Vagina (tissue), 2 donors: ENCODE results near the gene HEATR1. TPM values are rescaled to one million over a fixed set of nuclear protein-coding genes. Genes with fewer than 3 reads are reported as not detected.

Experiments used
- DNase-seq, 2 donors: peaks; one replicate each; pipeline ENCODE4 v3.0.0-alpha.2; 2017; ENCODE audit errors: extremely low spot score in 2 of 2
- H3K27ac ChIP-seq: fragments of 200-600 bp; sonication (generic); one replicate; pipeline ENCODE4 v1.5.1; 2019
- H3K27me3 ChIP-seq: fragments of 200-600 bp; sonication (generic); one replicate; pipeline ENCODE4 v1.5.1; 2019
- H3K36me3 ChIP-seq, 2 donors: fragments of 200-600 bp; sonication (generic); one replicate each; pipeline ENCODE4 v1.5.1; 2017 to 2019
- H3K4me1 ChIP-seq: fragments of 200-600 bp; sonication (generic); one replicate; pipeline ENCODE4 v1.5.1; 2019
- H3K4me3 ChIP-seq, 2 donors: fragments of 200-600 bp; sonication (generic); 1 replicate in 1 of 2; 2 replicates in 1 of 2; pipeline ENCODE4 v1.5.1; 2016 to 2019
- H3K9me3 ChIP-seq: fragments of 200-600 bp; sonication (generic); one replicate; pipeline ENCODE4 v1.5.1; 2019
- POLR2A ChIP-seq, 2 donors: fragments of 450-650 bp; IDR thresholded peaks; one replicate each; pipeline ENCODE4 v1.6.1; 2017; ENCODE audit warnings: antibody characterized with exemption in 2 of 2, mild to moderate bottlenecking in 2 of 2, moderate library complexity in 2 of 2
- POLR2AphosphoS5 ChIP-seq, 2 donors: sonication (generic); formaldehyde crosslinking; IDR thresholded peaks; one replicate each; pipeline ENCODE4 v1.9.0; 2017; ENCODE audit warnings: antibody characterized with exemption in 2 of 2, mild to moderate bottlenecking in 2 of 2, low read depth in 1 of 2; ENCODE audit not compliant: insufficient read depth in 1 of 2
- intact Hi-C: fragments of 100-400 bp; cut with DNase I; formaldehyde crosslinking; loops from one replicate; pipeline ENCODE4 v1.15.1; 2023
- total RNA-seq: library from RNA; depleted of rRNA; stranded (reverse); fragments of >200 nt; gene quantifications from one replicate; pipeline ENCODE4 v1.2.3, GENCODE V29; 2016
- TF ChIP-seq, protein P1 (sequence below), 3 experiments: fragments of 450-650 bp in 2 of 3; fragments of 200-600 bp in 1 of 3; sonication (generic) in 1 of 3; IDR thresholded peaks; one replicate each; pipeline ENCODE4 v1.5.1; 2017 to 2019; ENCODE audit warnings: antibody characterized with exemption in 3 of 3, mild to moderate bottlenecking in 2 of 3, moderate library complexity in 2 of 3

The HEATR1 gene
- 24.1 TPM for total RNA-seq

DNA sequence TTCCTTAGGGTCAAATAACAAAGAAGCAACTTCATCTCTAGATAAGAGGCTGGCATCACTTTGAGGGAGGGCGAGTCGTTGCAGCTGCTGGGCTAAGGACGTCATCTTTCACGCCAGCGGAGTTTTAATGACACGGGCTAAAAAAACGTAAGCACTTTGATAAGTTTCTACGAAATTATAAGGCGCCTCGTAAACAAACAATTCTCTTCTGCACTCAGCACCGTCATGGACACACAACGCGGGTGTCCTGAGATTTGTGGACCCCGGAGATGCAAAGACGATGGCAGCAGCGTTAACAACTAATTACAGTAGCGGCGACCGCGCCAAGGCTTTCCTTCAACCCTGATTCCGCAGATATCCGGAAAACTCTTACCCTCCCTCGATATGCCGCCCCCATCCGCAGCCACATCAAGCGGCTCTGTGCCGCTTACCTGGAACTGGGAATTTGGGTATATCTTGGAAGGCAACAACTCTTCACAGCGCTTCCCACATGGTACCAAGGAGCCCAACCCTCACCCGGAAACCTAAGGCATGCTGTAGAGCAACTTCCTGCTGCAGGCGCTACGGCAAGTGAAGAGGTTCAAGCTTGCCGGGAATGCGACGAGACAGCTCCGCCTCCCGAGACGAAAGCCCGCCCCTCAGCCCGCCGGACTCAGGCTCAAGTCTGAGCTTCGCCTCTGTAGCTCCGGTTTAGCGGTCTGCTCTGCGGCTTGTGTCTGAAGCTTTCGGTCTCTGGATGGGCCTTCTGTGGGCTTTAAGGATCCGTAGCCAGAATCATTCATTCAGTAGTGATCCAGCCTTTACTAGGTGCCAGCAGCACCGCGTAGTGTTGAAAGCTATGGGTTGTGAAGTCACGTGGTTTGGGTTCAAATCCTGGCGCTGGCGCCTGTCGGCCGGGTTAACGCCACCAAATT is at the start of gene HEATR1:
HEATR1 (minus strand) TSS at position 526 of the 914 bp plus-strand sequence; CDS start at position 105, 421 bp downstream.
- intact Hi-C loops: loop anchor here (10.0 kb wide), 1 partner anchor 191 kb away; the partner anchor contains the start of gene MTR
- no peaks in the 10 kb centered on the region for H3K9me3 ChIP-seq

GRCh38 chr1:236645016-236645680 is 40.8 kb upstream of the HEATR1 start:
- H3K9me3 ChIP-seq: no peaks in the 10 kb centered on the region
- no peaks in the 10 kb centered on the region for H3K4me1 ChIP-seq

More for the DNA sequence above, at the start of gene HEATR1:
- TF ChIP-seq POLR2AphosphoS5 (IDR thresholded peaks at IDR 0.05; ENCODE audit: insufficient read depth in 1 of 2, low read depth in 1 of 2) (peak; percentile 88 to 97), POLR2A (IDR thresholded peaks at IDR 0.05) (no peak)
- H3K4me3 ChIP-seq: peak within 1 kb of the TSS; percentile 70 to 93
- peaks cover 0 to 18% of the 10 kb centered on the region in 2 donors for H3K36me3 ChIP-seq
- peak in 1 of 2 donors; percentile 96 for DNase-seq
- peaks cover 19% of the 10 kb centered on the region for H3K4me1 ChIP-seq
- H3K27me3 ChIP-seq: no peaks in the 10 kb centered on the region
- H3K27ac ChIP-seq: peak within 1 kb of the TSS; percentile 76

DNA sequence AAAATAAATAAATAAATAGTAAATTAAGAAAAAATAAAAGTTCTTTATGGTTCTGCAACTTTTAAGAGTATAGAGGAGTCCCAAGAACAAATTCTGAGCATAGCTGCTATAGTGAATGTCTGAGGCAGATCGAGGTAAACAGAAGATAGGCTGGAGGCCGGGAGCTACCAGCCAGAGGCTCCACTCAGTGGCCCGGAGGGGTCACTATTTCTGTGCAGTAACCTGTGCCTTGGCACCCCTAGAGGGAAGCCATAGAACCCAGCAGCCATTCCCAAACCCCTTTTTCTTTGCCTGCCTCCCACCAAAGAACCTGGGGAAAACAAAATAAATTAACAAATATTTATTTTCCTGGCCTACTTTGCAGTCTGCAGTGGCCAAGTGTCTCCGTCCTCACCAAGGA is 38.4 kb upstream of the HEATR1 start:
- Histone ChIP-seq H3K9me3 (no peaks in the 10 kb centered on the region), H3K36me3 (no peaks in the 10 kb centered on the region), H3K27ac (no peak overlapping the region), H3K27me3 (no peaks in the 10 kb centered on the region), H3K4me1 (no peaks in the 10 kb centered on the region), H3K4me3 (no peak overlapping the region)
- no peak for TF ChIP-seq POLR2A (IDR thresholded peaks at IDR 0.05)
- TF ChIP-seq, protein P1, sequence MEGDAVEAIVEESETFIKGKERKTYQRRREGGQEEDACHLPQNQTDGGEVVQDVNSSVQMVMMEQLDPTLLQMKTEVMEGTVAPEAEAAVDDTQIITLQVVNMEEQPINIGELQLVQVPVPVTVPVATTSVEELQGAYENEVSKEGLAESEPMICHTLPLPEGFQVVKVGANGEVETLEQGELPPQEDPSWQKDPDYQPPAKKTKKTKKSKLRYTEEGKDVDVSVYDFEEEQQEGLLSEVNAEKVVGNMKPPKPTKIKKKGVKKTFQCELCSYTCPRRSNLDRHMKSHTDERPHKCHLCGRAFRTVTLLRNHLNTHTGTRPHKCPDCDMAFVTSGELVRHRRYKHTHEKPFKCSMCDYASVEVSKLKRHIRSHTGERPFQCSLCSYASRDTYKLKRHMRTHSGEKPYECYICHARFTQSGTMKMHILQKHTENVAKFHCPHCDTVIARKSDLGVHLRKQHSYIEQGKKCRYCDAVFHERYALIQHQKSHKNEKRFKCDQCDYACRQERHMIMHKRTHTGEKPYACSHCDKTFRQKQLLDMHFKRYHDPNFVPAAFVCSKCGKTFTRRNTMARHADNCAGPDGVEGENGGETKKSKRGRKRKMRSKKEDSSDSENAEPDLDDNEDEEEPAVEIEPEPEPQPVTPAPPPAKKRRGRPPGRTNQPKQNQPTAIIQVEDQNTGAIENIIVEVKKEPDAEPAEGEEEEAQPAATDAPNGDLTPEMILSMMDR (IDR thresholded peaks at IDR 0.05): no peak
- no peak for TF ChIP-seq POLR2AphosphoS5 (IDR thresholded peaks at IDR 0.05; ENCODE audit: insufficient read depth in 1 of 2, low read depth in 1 of 2)
- DNase-seq: no peak
- intact Hi-C loops: no loop called here

More at GRCh38 chr1:236645016-236645680, 40.8 kb upstream of the HEATR1 start:
- H3K27ac ChIP-seq: no peak overlapping the region
- DNase-seq: no peak
- TF ChIP-seq, protein P1 (IDR thresholded peaks at IDR 0.05): no peak
- TF ChIP-seq POLR2A (IDR thresholded peaks at IDR 0.05): no peak
- no peak for TF ChIP-seq POLR2AphosphoS5 (IDR thresholded peaks at IDR 0.05; ENCODE audit: insufficient read depth in 1 of 2, low read depth in 1 of 2)
- no peaks in the 10 kb centered on the region for H3K27me3 ChIP-seq
- H3K4me3 ChIP-seq: no peak overlapping the region
- H3K36me3 ChIP-seq: no peaks in the 10 kb centered on the region
- intact Hi-C loops: no loop called here

- no peak overlapping the region for H3K27ac ChIP-seq
- intact Hi-C loops: no loop called here
- no peaks in the 10 kb centered on the region for H3K4me1 ChIP-seq
- TF ChIP-seq POLR2AphosphoS5 (IDR thresholded peaks at IDR 0.05; ENCODE audit: insufficient read depth in 1 of 2, low read depth in 1 of 2): no peak
- no peak for TF ChIP-seq POLR2A (IDR thresholded peaks at IDR 0.05)
- TF ChIP-seq, protein P1 (IDR thresholded peaks at IDR 0.05): no peak
- no peaks in the 10 kb centered on the region for H3K27me3 ChIP-seq
- H3K36me3 ChIP-seq: no peaks in the 10 kb centered on the region
- DNase-seq: no peak
- H3K9me3 ChIP-seq: no peaks in the 10 kb centered on the region
- no peak overlapping the region for H3K4me3 ChIP-seq
These were observed 35.4 kb upstream of the HEATR1 start for GRCh38 chr1:236639686-236640085.

DNA sequence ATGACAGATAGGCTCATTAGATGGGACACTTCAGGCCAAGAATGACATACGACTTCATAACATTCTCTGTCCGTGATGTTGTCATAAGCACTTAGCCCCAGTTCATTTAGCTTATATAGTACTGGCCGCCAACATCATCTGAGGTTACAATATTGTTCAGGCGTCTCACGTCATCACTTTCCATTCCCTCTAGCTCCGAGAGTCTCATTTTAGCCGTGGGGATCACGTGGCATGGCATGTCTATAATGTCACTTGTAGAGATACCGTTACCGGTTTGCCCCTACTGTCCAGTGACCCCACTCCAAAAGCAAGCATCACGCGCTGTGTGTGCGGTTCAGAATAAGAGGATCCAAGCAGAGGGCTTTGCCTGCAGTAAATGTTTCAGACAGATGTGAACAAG is 34.6 kb upstream of the HEATR1 start:
- no peaks in the 10 kb centered on the region for H3K27me3 ChIP-seq
- TF ChIP-seq, protein P1 (IDR thresholded peaks at IDR 0.05): no peak
- TF ChIP-seq POLR2AphosphoS5 (IDR thresholded peaks at IDR 0.05; ENCODE audit: insufficient read depth in 1 of 2, low read depth in 1 of 2) (no peak), POLR2A (IDR thresholded peaks at IDR 0.05) (no peak)
- H3K36me3 ChIP-seq: no peaks in the 10 kb centered on the region
- H3K9me3 ChIP-seq: no peaks in the 10 kb centered on the region
- H3K4me1 ChIP-seq: no peaks in the 10 kb centered on the region
- H3K4me3 ChIP-seq: no peak overlapping the region
- DNase-seq: no peak
- no peak overlapping the region for H3K27ac ChIP-seq
- intact Hi-C loops: no loop called here
